Measurements from ENCODE around the gene UTP3. TPM values are rescaled to one million over a fixed set of nuclear protein-coding genes. Genes with fewer than 3 reads are reported as not detected.
"Not testable (repeated sequence)": the region's sequence is repeated elsewhere in the genome, so short reads cannot be mapped to it uniquely, and the experiment has no call there.

UTP3 gene
- total and polyA plus RNA-seq, 7 experiments from 2014 or later: 11.3 to 44.9 (median 23.2) TPM

GRCh38 chr4:70728091-70728490, 39.8 kb downstream of the UTP3 start:
- ChIA-PET POLR2A (interaction anchor here (0.5 to 0.8 kb wide), 2 partner anchors 39 to 41 kb away, joined by 3 to 4 read pairs; no protein-coding TSS in a partner anchor), CTCF (interaction anchor here (0.7 to 1.5 kb wide), 3 partner anchors 9 to 19 kb away, joined by 3 to 8 read pairs (median 4); no protein-coding TSS in a partner anchor)
- peak overlapping the region in 1 of 9 donors; percentile 16 for H3K27ac Mint-ChIP-seq
- H3K27ac ChIP-seq (ENCODE audit: low read depth, low read length): no peak overlapping the region
- H3K4me1 Mint-ChIP-seq: peaks cover 5 to 19% (median 18%) of the 10 kb centered on the region in 7 donors
- no peak overlapping the region for H3K4me3 ChIP-seq (ENCODE audit: low read length)
- H3K36me3 Mint-ChIP-seq: peaks cover 0 to 3% (median 0%) of the 10 kb centered on the region in 5 donors
- intact Hi-C loops (cut with micrococcal nuclease): no loop called here
- no peak for ATAC-seq
- no peaks in the 10 kb centered on the region for H3K36me3 ChIP-seq (ENCODE audit: control insufficient read depth in 2 of 3, insufficient read depth in 3 of 3, low read length in 3 of 3)
- no peaks in the 10 kb centered on the region for H3K27me3 ChIP-seq (ENCODE audit: control insufficient read depth in 2 of 2, insufficient read depth in 2 of 2, low read length in 2 of 2)
- no peak overlapping the region for H3K4me3 Mint-ChIP-seq
- no peak for DNase-seq
- H3K27me3 Mint-ChIP-seq: no peaks in the 10 kb centered on the region
- H3K9me3 Mint-ChIP-seq: no peaks in the 10 kb centered on the region
- no peaks in the 10 kb centered on the region for H3K9me3 ChIP-seq (ENCODE audit: control insufficient read depth in 2 of 3, low read length in 3 of 3)
- peaks cover 0 to 3% of the 10 kb centered on the region in 2 donors for H3K4me1 ChIP-seq (ENCODE audit: control insufficient read depth in 2 of 2, insufficient read depth in 2 of 2, low read length in 2 of 2)

- peaks cover 34 to 39% of the 10 kb centered on the region in 2 donors for H3K4me1 ChIP-seq (ENCODE audit: control insufficient read depth in 2 of 2, insufficient read depth in 2 of 2, low read length in 2 of 2)
- DNase-seq; H3K36me3 Mint-ChIP-seq; H3K27me3 ChIP-seq (ENCODE audit: control insufficient read depth in 2 of 2, insufficient read depth in 2 of 2, low read length in 2 of 2); CTCF ChIA-PET; H3K27me3 Mint-ChIP-seq; H3K4me3 ChIP-seq (ENCODE audit: low read length); H3K27ac ChIP-seq (ENCODE audit: low read depth, low read length); H3K36me3 ChIP-seq (ENCODE audit: control insufficient read depth in 2 of 3, insufficient read depth in 3 of 3, low read length in 3 of 3); H3K9me3 ChIP-seq (ENCODE audit: control insufficient read depth in 2 of 3, low read length in 3 of 3); ATAC-seq; H3K9me3 Mint-ChIP-seq: not testable (repeated sequence)
- intact Hi-C loops (cut with micrococcal nuclease): loop anchor here (10.0 kb wide), 2 partner anchors 108 to 982 kb away; partner anchors contain the start of gene ENAM (in 1 of the 2)
- Mint-ChIP-seq H3K4me1 (peaks cover 23 to 57% (median 48%) of the 10 kb centered on the region in 7 donors), H3K4me3 (peak overlapping the region in 2 of 10 donors; percentile 21 to 23), H3K27ac (peak overlapping the region in 4 of 9 donors; percentile 51 to 79 (median 76))
- POLR2A ChIA-PET: interaction anchor here (0.7 to 6.6 kb wide), 2 partner anchors 28 to 227 kb away, joined by 3 to 131 read pairs; no protein-coding TSS in a partner anchor
Observed at GRCh38 chr4:70732878-70733277, 44.5 kb downstream of the UTP3 start.

GRCh38 chr4:70734168-70734954, 46.0 kb downstream of the UTP3 start:
- Mint-ChIP-seq H3K4me1 (peaks cover 23 to 57% (median 48%) of the 10 kb centered on the region in 7 donors), H3K4me3 (peak overlapping the region; percentile 67 to 92 (median 82)), H3K27me3 (no peaks in the 10 kb centered on the region), H3K27ac (peak overlapping the region; percentile 33 to 94 (median 87)), H3K9me3 (no peaks in the 10 kb centered on the region), H3K36me3 (peaks cover 0 to 1% (median 0%) of the 10 kb centered on the region in 5 donors)
- Histone ChIP-seq H3K4me1 (ENCODE audit: control insufficient read depth in 2 of 2, insufficient read depth in 2 of 2, low read length in 2 of 2) (peaks cover 34 to 42% of the 10 kb centered on the region in 2 donors), H3K27me3 (ENCODE audit: control insufficient read depth in 2 of 2, insufficient read depth in 2 of 2, low read length in 2 of 2) (no peaks in the 10 kb centered on the region), H3K4me3 (ENCODE audit: low read length) (peak overlapping the region; percentile 52), H3K9me3 (ENCODE audit: control insufficient read depth in 2 of 3, low read length in 3 of 3) (no peaks in the 10 kb centered on the region), H3K36me3 (ENCODE audit: control insufficient read depth in 2 of 3, insufficient read depth in 3 of 3, low read length in 3 of 3) (no peaks in the 10 kb centered on the region), H3K27ac (ENCODE audit: low read depth, low read length) (peak overlapping the region; percentile 73)
- intact Hi-C loops (cut with micrococcal nuclease): loop anchor here (1.0 to 10.0 kb wide), 7 partner anchors 12 to 980 kb away; partner anchors contain the start of genes MOB1B (in 2 of the 2), UTP3 (in 2 of the 2), ENAM (in 1 of the 2) and GRSF1 (in 1 of the 2)
- DNase-seq (peak in 7 of 9 donors; percentile 52 to 74 (median 68)), ATAC-seq (peak; percentile 91)
- ChIA-PET CTCF (interaction anchor here (1.0 to 3.2 kb wide), 16 partner anchors 8 to 270 kb away, joined by 3 to 31 read pairs (median 5); partner anchors contain the start of genes DCK and RUFY3), POLR2A (interaction anchor here (0.6 to 6.6 kb wide), 13 partner anchors 8 to 175 kb away, joined by 3 to 131 read pairs (median 6); partner anchors contain the start of genes GRSF1, MOB1B, RUFY3 and UTP3)

- ATAC-seq (peak; percentile 50), DNase-seq (peak in 1 of 9 donors; percentile 17)
- H3K36me3 Mint-ChIP-seq: peaks cover 0 to 1% (median 0%) of the 10 kb centered on the region in 5 donors
- H3K27me3 Mint-ChIP-seq: peaks cover 0 to under 1% (median 0%) of the 10 kb centered on the region in 5 donors
- Histone ChIP-seq H3K27me3 (ENCODE audit: control insufficient read depth in 2 of 2, insufficient read depth in 2 of 2, low read length in 2 of 2) (no peaks in the 10 kb centered on the region), H3K4me3 (ENCODE audit: low read length) (peak overlapping the region; percentile 52), H3K36me3 (ENCODE audit: control insufficient read depth in 2 of 3, insufficient read depth in 3 of 3, low read length in 3 of 3) (no peaks in the 10 kb centered on the region), H3K9me3 (ENCODE audit: control insufficient read depth in 2 of 3, low read length in 3 of 3) (no peaks in the 10 kb centered on the region), H3K4me1 (ENCODE audit: control insufficient read depth in 2 of 2, insufficient read depth in 2 of 2, low read length in 2 of 2) (peaks cover 34 to 44% of the 10 kb centered on the region in 2 donors), H3K27ac (ENCODE audit: low read depth, low read length) (peak overlapping the region; percentile 73)
- peak overlapping the region; percentile 67 to 92 (median 82) for H3K4me3 Mint-ChIP-seq
- peak overlapping the region; percentile 33 to 94 (median 87) for H3K27ac Mint-ChIP-seq
- POLR2A ChIA-PET: interaction anchor here (0.6 to 6.6 kb wide), 13 partner anchors 9 to 174 kb away, joined by 3 to 131 read pairs (median 6); partner anchors contain the start of genes GRSF1, MOB1B, RUFY3 and UTP3
- intact Hi-C loops (cut with micrococcal nuclease): loop anchor here (1.0 to 10.0 kb wide), 9 partner anchors 13 to 980 kb away; partner anchors contain the start of genes MOB1B (in 2 of the 2), UTP3 (in 2 of the 2), DCK (in 1 of the 2) and ENAM (in 1 of the 2)
- no peaks in the 10 kb centered on the region for H3K9me3 Mint-ChIP-seq
- CTCF ChIA-PET: interaction anchor here (1.0 to 3.2 kb wide), 18 partner anchors 9 to 291 kb away, joined by 3 to 31 read pairs (median 5); partner anchors contain the start of genes DCK, MOB1B and RUFY3
- peaks cover 23 to 57% (median 49%) of the 10 kb centered on the region in 7 donors for H3K4me1 Mint-ChIP-seq
Observed at GRCh38 chr4:70734971-70735370, 46.6 kb downstream of the UTP3 start.

- not testable (repeated sequence) for H3K27me3 Mint-ChIP-seq; H3K27ac ChIP-seq (ENCODE audit: low read depth, low read length); H3K36me3 ChIP-seq (ENCODE audit: control insufficient read depth in 2 of 3, insufficient read depth in 3 of 3, low read length in 3 of 3); H3K36me3 Mint-ChIP-seq; H3K9me3 ChIP-seq (ENCODE audit: control insufficient read depth in 2 of 3, low read length in 3 of 3); H3K9me3 Mint-ChIP-seq; H3K27me3 ChIP-seq (ENCODE audit: control insufficient read depth in 2 of 2, insufficient read depth in 2 of 2, low read length in 2 of 2); H3K4me3 ChIP-seq (ENCODE audit: low read length)
- intact Hi-C loops (cut with micrococcal nuclease): loop anchor here (1.0 to 10.0 kb wide), 9 partner anchors 25 to 979 kb away; partner anchors contain the start of genes GRSF1 (in 2 of the 2), DCK (in 1 of the 2) and ENAM (in 1 of the 2)
- POLR2A ChIA-PET: interaction anchor here (0.6 to 6.6 kb wide), 9 partner anchors 14 to 271 kb away, joined by 3 to 131 read pairs (median 7); partner anchors contain the start of genes GRSF1, MOB1B, RUFY3 and UTP3
- H3K4me3 Mint-ChIP-seq: peak overlapping the region; percentile 62 to 82 (median 70)
- H3K27ac Mint-ChIP-seq: peak overlapping the region; percentile 57 to 91 (median 87)
- CTCF ChIA-PET: interaction anchor here (0.8 to 3.2 kb wide), 15 partner anchors 8 to 290 kb away, joined by 3 to 31 read pairs (median 4); partner anchors contain the start of gene MOB1B
- H3K4me1 ChIP-seq (ENCODE audit: control insufficient read depth in 2 of 2, insufficient read depth in 2 of 2, low read length in 2 of 2): peaks cover 34 to 44% of the 10 kb centered on the region in 2 donors
- peaks cover 23 to 57% (median 51%) of the 10 kb centered on the region in 7 donors for H3K4me1 Mint-ChIP-seq
- ATAC-seq: peak; percentile 52
- DNase-seq: peak in 3 of 9 donors; percentile 6 to 23 (median 20)
Observed at GRCh38 chr4:70735915-70736314, 47.6 kb downstream of the UTP3 start.

Measured in naive thymus-derived CD4-positive, alpha-beta T cell (primary cell).